GM20000 (cell line): Measurements from ENCODE around the gene USP47.

Experiments
- DNase-seq: peaks from one replicate; pipeline ENCODE4 v3.0.0; 2012; ENCODE audit warnings: low spot score
- TF ChIP-seq, protein P1 (sequence below): IDR thresholded peaks from 2 replicates; pipeline ENCODE4 v1.5.1; 2012; ENCODE audit warnings: mild to moderate bottlenecking, control low read depth; ENCODE audit errors: extremely low read depth, missing control alignments

The USP47 gene

DNA sequence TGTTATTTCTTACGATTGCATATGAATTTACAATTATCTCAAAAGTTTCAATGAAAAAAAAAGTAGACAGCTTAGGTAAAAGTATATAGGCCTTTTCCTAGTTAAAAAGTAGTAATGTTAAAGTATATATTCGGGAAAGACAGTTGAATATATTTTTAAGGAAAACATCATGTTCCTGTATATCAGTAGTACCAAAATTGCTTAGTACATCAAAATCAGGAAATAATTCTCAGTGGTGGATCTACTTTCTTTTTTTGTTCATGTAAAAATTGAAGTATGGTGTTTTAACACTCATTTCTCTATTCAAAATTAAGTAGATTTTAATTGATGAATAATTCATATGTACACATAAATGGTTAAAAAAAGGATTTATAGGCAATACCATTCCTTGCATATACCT lies 73.9 kb downstream of the USP47 start:
- TF ChIP-seq, protein P1, sequence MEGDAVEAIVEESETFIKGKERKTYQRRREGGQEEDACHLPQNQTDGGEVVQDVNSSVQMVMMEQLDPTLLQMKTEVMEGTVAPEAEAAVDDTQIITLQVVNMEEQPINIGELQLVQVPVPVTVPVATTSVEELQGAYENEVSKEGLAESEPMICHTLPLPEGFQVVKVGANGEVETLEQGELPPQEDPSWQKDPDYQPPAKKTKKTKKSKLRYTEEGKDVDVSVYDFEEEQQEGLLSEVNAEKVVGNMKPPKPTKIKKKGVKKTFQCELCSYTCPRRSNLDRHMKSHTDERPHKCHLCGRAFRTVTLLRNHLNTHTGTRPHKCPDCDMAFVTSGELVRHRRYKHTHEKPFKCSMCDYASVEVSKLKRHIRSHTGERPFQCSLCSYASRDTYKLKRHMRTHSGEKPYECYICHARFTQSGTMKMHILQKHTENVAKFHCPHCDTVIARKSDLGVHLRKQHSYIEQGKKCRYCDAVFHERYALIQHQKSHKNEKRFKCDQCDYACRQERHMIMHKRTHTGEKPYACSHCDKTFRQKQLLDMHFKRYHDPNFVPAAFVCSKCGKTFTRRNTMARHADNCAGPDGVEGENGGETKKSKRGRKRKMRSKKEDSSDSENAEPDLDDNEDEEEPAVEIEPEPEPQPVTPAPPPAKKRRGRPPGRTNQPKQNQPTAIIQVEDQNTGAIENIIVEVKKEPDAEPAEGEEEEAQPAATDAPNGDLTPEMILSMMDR = no peak
- DNase-seq = no peak

DNA sequence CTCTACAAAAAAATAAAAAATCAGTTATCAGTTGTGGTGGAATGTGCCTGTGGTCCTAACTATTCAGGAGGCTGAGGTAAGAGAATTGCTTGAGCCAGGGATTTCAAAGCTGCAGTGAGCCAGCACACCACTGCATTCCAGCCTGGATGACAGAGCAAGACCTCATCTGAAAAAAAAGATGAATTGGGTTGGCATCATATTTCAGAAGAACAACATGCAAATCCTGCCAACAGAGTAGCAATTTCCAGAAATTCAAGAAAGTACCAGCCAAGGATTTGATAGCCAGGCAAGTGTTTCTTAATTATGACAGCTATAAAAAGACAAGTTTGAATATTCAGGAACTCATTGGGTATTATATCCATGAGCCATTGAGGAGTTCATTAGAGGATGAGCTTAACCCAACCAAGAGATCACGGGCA lies 75.2 kb downstream of the USP47 start:
- TF ChIP-seq, protein P1 = no peak
- DNase-seq = no peak

- no peak for DNase-seq
- TF ChIP-seq, protein P1 = no peak
Observed at GRCh38 chr11:11923828-11924227, 82.1 kb downstream of the USP47 start.

GRCh38 chr11:11929920-11930319 lies 88.1 kb downstream of the USP47 start:
- TF ChIP-seq, protein P1 = no peak
- DNase-seq = no peak

DNA sequence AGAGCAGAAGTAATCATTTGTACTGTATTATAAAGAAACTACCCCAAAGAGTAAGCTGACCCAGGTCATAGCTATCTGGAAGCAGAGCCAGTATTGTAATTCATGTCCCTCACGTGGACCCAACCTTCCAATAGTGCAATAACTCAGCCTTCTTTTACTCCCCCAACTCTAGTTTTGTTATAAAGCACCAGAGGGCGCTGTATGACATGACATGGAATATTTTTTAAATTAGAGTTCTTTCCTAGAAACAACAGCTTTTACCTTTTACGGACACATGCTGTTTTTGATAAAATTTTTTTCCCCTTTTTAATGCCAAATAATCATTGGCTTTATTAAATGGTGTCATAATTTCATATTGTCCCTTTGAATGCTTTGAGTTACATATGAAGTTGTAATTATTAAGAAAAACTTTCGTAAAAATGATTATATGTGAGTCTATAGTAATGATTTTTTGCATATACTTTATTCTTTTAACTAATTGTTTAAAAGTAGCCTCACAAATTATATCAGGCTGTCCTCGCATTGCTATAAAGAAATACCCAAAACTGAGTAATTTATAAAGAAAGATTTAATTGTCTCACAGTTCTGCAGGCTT lies 89.8 kb downstream of the USP47 start:
- DNase-seq = peak; percentile 19
- TF ChIP-seq, protein P1 = no peak

GRCh38 chr11:11935536-11935935 lies 93.8 kb downstream of the USP47 start:
- TF ChIP-seq, protein P1 = no peak
- no peak for DNase-seq

GRCh38 chr11:11937433-11937832 lies 95.7 kb downstream of the USP47 start:
- TF ChIP-seq, protein P1 = no peak
- no peak for DNase-seq
